ENCODE results near the gene MAP2K7.

DNA sequence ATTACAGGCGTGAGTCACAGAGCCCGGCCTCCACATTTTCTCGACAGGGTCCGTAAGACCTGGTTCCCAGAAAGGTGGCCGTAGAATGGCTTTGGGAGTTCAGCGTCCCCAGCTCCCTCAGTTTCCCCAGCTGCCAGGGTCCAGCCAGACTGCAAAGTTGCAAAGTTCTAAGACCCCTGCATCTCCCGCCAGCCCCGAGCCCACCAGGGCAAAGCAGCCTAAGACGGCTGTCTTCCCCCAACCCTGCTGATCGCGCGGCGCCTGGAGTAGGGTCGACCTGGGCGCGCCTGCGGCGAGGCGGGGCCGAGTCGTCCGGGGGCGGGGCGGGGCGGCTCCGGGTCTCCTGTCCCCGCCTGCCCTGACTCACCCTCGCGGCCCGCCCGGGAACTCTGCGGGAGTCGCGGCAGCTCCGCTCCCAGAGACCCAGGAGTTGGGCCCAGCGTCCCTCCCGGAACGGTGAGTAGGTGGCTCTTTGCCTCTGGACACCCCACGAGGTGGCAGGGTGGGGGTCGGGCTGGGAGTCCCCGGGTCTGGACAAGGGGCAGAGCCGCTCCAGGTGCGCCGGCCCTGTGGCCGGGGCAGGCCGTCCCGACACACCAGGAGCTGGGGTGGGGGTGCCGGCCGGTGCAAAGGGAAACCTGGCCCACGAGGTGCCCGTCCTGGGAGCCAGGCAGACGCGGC lies 15.4 kb upstream of the MAP2K7 start, which contains the start of gene LRRC8E:
- TF ChIP-seq, protein P1, sequence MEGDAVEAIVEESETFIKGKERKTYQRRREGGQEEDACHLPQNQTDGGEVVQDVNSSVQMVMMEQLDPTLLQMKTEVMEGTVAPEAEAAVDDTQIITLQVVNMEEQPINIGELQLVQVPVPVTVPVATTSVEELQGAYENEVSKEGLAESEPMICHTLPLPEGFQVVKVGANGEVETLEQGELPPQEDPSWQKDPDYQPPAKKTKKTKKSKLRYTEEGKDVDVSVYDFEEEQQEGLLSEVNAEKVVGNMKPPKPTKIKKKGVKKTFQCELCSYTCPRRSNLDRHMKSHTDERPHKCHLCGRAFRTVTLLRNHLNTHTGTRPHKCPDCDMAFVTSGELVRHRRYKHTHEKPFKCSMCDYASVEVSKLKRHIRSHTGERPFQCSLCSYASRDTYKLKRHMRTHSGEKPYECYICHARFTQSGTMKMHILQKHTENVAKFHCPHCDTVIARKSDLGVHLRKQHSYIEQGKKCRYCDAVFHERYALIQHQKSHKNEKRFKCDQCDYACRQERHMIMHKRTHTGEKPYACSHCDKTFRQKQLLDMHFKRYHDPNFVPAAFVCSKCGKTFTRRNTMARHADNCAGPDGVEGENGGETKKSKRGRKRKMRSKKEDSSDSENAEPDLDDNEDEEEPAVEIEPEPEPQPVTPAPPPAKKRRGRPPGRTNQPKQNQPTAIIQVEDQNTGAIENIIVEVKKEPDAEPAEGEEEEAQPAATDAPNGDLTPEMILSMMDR (IDR thresholded peaks at IDR 0.05) = no peak
- peak; percentile 36 for TF ChIP-seq POLR2A (IDR thresholded peaks at IDR 0.05)
